Effector memory CD8-positive, alpha-beta T cell (primary cell): ENCODE data around the gene CRK.

Source experiments
- ATAC-seq: fragments of 150-1000 bp; cut with Tn5 transposase; replicated peaks from 2 replicates; pipeline ENCODE4 v1.10.0; 2021; ENCODE audit warnings: mild to moderate bottlenecking, moderate library complexity
- DNase-seq, 3 experiments: peaks; one replicate each; pipeline ENCODE4 v3.0.0; 2021
- H3K27ac Mint-ChIP-seq, 2 donors: one replicate each; pipeline ENCODE4 v1.8.0; 2022; ENCODE audit warnings: mild to moderate bottlenecking in 2 of 2, mixed read lengths in 2 of 2, moderate library complexity in 2 of 2
- H3K27me3 Mint-ChIP-seq, 2 donors: one replicate each; pipeline ENCODE4 v1.8.0; 2022; ENCODE audit warnings: mixed read lengths in 2 of 2
- H3K36me3 Mint-ChIP-seq: one replicate; pipeline ENCODE4 v1.8.0; 2022; ENCODE audit warnings: mild to moderate bottlenecking, moderate library complexity, mixed read lengths; ENCODE audit not compliant: insufficient read depth
- H3K4me1 Mint-ChIP-seq, 2 donors: one replicate each; pipeline ENCODE4 v1.8.0; 2022; ENCODE audit warnings: low read depth in 2 of 2, mixed read lengths in 2 of 2
- H3K4me3 Mint-ChIP-seq, 2 donors: one replicate each; pipeline ENCODE4 v1.8.0; 2022; ENCODE audit warnings: mild to moderate bottlenecking in 2 of 2, mixed read lengths in 2 of 2, moderate library complexity in 2 of 2
- H3K9me3 Mint-ChIP-seq, 2 donors: one replicate each; pipeline ENCODE4 v1.8.0; 2022; ENCODE audit warnings: mixed read lengths in 2 of 2
- total RNA-seq, 9 experiments: gene quantifications; one replicate each; lab custom pipeline; 2026; lab: John Stamatoyannopoulos, UW

The CRK gene
- 31.9 to 68.0 (median 56.1) reads per million in 9 experiments for total RNA-seq

- Mint-ChIP-seq H3K4me3 (peak within 1 kb of the TSS; percentile 85 to 88), H3K36me3 (peaks cover 24% of the 10 kb centered on the region), H3K27ac (peak within 1 kb of the TSS; percentile 75 to 87), H3K4me1 (peaks cover 30 to 42% of the 10 kb centered on the region in 2 donors), H3K9me3 (no peaks in the 10 kb centered on the region), H3K27me3 (peaks cover 5 to 9% of the 10 kb centered on the region in 2 donors)
- ATAC-seq: peak; percentile 91
- peak; percentile 96 to 99 (median 98) for DNase-seq
Observed at GRCh38 chr17:1455797-1456599, at the start of gene CRK. CRK (minus strand) TSS chr17:1456232; CDS start chr17:1456117, 115 bp downstream.

GRCh38 chr17:1505586-1505985 is 49.6 kb upstream of the CRK start:
- no peaks in the 10 kb centered on the region for H3K9me3 Mint-ChIP-seq
- ATAC-seq: no peak
- H3K27me3 Mint-ChIP-seq: no peaks in the 10 kb centered on the region
- no peak overlapping the region for H3K27ac Mint-ChIP-seq
- no peaks in the 10 kb centered on the region for H3K4me1 Mint-ChIP-seq
- peak overlapping the region in 1 of 2 donors; percentile 31 for H3K4me3 Mint-ChIP-seq
- peaks cover 66% of the 10 kb centered on the region for H3K36me3 Mint-ChIP-seq
- no peak for DNase-seq

- Mint-ChIP-seq H3K27me3 (no peaks in the 10 kb centered on the region), H3K9me3 (no peaks in the 10 kb centered on the region), H3K4me3 (no peak overlapping the region), H3K4me1 (no peaks in the 10 kb centered on the region), H3K36me3 (peaks cover 62% of the 10 kb centered on the region), H3K27ac (no peak overlapping the region)
- DNase-seq: no peak
- no peak for ATAC-seq
Observed at GRCh38 chr17:1504866-1505265, 48.8 kb upstream of the CRK start.

- no peak for DNase-seq
- peak overlapping the region in 1 of 2 donors; percentile 32 for H3K27ac Mint-ChIP-seq
- H3K4me3 Mint-ChIP-seq: no peak overlapping the region
- H3K4me1 Mint-ChIP-seq: no peaks in the 10 kb centered on the region
- peaks cover 65% of the 10 kb centered on the region for H3K36me3 Mint-ChIP-seq
- no peak for ATAC-seq
- H3K9me3 Mint-ChIP-seq: no peaks in the 10 kb centered on the region
- H3K27me3 Mint-ChIP-seq: no peaks in the 10 kb centered on the region
Observed at GRCh38 chr17:1503699-1504098, 47.7 kb upstream of the CRK start.

GRCh38 chr17:1498869-1499268 is 42.8 kb upstream of the CRK start:
- Mint-ChIP-seq H3K4me1 (no peaks in the 10 kb centered on the region), H3K9me3 (no peaks in the 10 kb centered on the region)

GRCh38 chr17:1498233-1498632 is 42.2 kb upstream of the CRK start:
- DNase-seq (no peak), ATAC-seq (no peak)
- H3K4me3 Mint-ChIP-seq: no peak overlapping the region
- no peaks in the 10 kb centered on the region for H3K27me3 Mint-ChIP-seq
- H3K36me3 Mint-ChIP-seq: peaks cover 47% of the 10 kb centered on the region
- peaks cover 3% of the 10 kb centered on the region in 2 donors for H3K4me1 Mint-ChIP-seq
- H3K27ac Mint-ChIP-seq: peak overlapping the region in 1 of 2 donors; percentile 20
- H3K9me3 Mint-ChIP-seq: no peaks in the 10 kb centered on the region

More at GRCh38 chr17:1498869-1499268, 42.8 kb upstream of the CRK start:
- Mint-ChIP-seq H3K36me3 (peaks cover 47% of the 10 kb centered on the region), H3K4me3 (no peak overlapping the region), H3K27me3 (no peaks in the 10 kb centered on the region), H3K27ac (no peak overlapping the region)
- DNase-seq: no peak
- no peak for ATAC-seq

GRCh38 chr17:1497831-1498230 is 41.8 kb upstream of the CRK start:
- H3K4me3 Mint-ChIP-seq: no peak overlapping the region
- H3K27ac Mint-ChIP-seq: peak overlapping the region in 1 of 2 donors; percentile 20
- no peak for DNase-seq
- H3K4me1 Mint-ChIP-seq: peaks cover 3 to 4% of the 10 kb centered on the region in 2 donors
- no peak for ATAC-seq
- H3K9me3 Mint-ChIP-seq: no peaks in the 10 kb centered on the region
- H3K27me3 Mint-ChIP-seq: no peaks in the 10 kb centered on the region
- H3K36me3 Mint-ChIP-seq: peaks cover 49% of the 10 kb centered on the region

GRCh38 chr17:1496869-1497268 is 40.8 kb upstream of the CRK start:
- no peak for DNase-seq
- Mint-ChIP-seq H3K36me3 (peaks cover 50% of the 10 kb centered on the region), H3K27ac (peak overlapping the region in 1 of 2 donors; percentile 41), H3K9me3 (no peaks in the 10 kb centered on the region), H3K4me3 (peak overlapping the region in 1 of 2 donors; percentile 19), H3K27me3 (no peaks in the 10 kb centered on the region), H3K4me1 (peaks cover 8 to 9% of the 10 kb centered on the region in 2 donors)
- no peak for ATAC-seq

- Mint-ChIP-seq H3K9me3 (no peaks in the 10 kb centered on the region), H3K27me3 (no peaks in the 10 kb centered on the region), H3K27ac (peak overlapping the region in 1 of 2 donors; percentile 51), H3K4me3 (no peak overlapping the region), H3K4me1 (peaks cover 14% of the 10 kb centered on the region in 2 donors), H3K36me3 (peaks cover 44% of the 10 kb centered on the region)
- DNase-seq (no peak), ATAC-seq (no peak)
Observed at GRCh38 chr17:1495265-1495989, 39.4 kb upstream of the CRK start.

- ATAC-seq (no peak), DNase-seq (no peak)
- no peak overlapping the region for H3K27ac Mint-ChIP-seq
- H3K9me3 Mint-ChIP-seq: no peaks in the 10 kb centered on the region
- H3K4me3 Mint-ChIP-seq: no peak overlapping the region
- H3K27me3 Mint-ChIP-seq: no peaks in the 10 kb centered on the region
- H3K4me1 Mint-ChIP-seq: peaks cover 15 to 16% of the 10 kb centered on the region in 2 donors
- peaks cover 44% of the 10 kb centered on the region for H3K36me3 Mint-ChIP-seq
Observed at GRCh38 chr17:1494736-1495253, 38.8 kb upstream of the CRK start.

- H3K9me3 Mint-ChIP-seq: no peaks in the 10 kb centered on the region
- H3K27me3 Mint-ChIP-seq: no peaks in the 10 kb centered on the region
- peaks cover 39% of the 10 kb centered on the region for H3K36me3 Mint-ChIP-seq
- ATAC-seq: no peak
- H3K4me1 Mint-ChIP-seq: peaks cover 15 to 16% of the 10 kb centered on the region in 2 donors
- H3K27ac Mint-ChIP-seq: peak overlapping the region in 1 of 2 donors; percentile 82
- DNase-seq: no peak
- no peak overlapping the region for H3K4me3 Mint-ChIP-seq
Observed at GRCh38 chr17:1494203-1494602, 38.2 kb upstream of the CRK start.

- no peak for DNase-seq
- Mint-ChIP-seq H3K9me3 (no peaks in the 10 kb centered on the region), H3K4me3 (peak overlapping the region; percentile 20 to 88), H3K27me3 (no peaks in the 10 kb centered on the region), H3K4me1 (peaks cover 15 to 16% of the 10 kb centered on the region in 2 donors), H3K27ac (peak overlapping the region in 1 of 2 donors; percentile 82), H3K36me3 (peaks cover 35% of the 10 kb centered on the region)
- no peak for ATAC-seq
Observed at GRCh38 chr17:1493291-1493980, 37.4 kb upstream of the CRK start.
